Trophoblast cell (in vitro differentiated cells and primary cell): ENCODE data around the gene OR4A15. TPM values are rescaled to one million over a fixed set of nuclear protein-coding genes. Genes with fewer than 3 reads are reported as not detected.

ENCODE experiments used
- DNase-seq, 2 donors: peaks; one replicate each; pipeline ENCODE4 v3.0.0-alpha.2; 2016
- H2AFZ ChIP-seq: 2 replicates; pipeline ENCODE4 v1.6.1; 2013; ENCODE audit warnings: low read length, moderate library complexity, mild to moderate bottlenecking; ENCODE audit not compliant: insufficient read depth, poor library complexity
- H2AK5ac ChIP-seq: 2 replicates; pipeline ENCODE4 v1.6.1; 2013; ENCODE audit warnings: mild to moderate bottlenecking, low read length
- H2BK120ac ChIP-seq: 2 replicates; pipeline ENCODE4 v1.6.1; 2013; ENCODE audit warnings: low read length, mild to moderate bottlenecking, moderate library complexity; ENCODE audit not compliant: insufficient read depth, poor library complexity
- H2BK12ac ChIP-seq: 2 replicates; pipeline ENCODE4 v1.6.1; 2013; ENCODE audit warnings: mild to moderate bottlenecking, low read length, moderate library complexity
- H2BK5ac ChIP-seq: 2 replicates; pipeline ENCODE4 v1.6.1; 2013; ENCODE audit warnings: low read length, low read depth, moderate library complexity, mild to moderate bottlenecking; ENCODE audit not compliant: poor library complexity
- H3K14ac ChIP-seq: 2 replicates; pipeline ENCODE4 v1.6.1; 2013; ENCODE audit warnings: mild to moderate bottlenecking, low read length
- H3K18ac ChIP-seq: 2 replicates; pipeline ENCODE4 v1.6.1; 2013; ENCODE audit warnings: mild to moderate bottlenecking, low read length
- H3K23ac ChIP-seq: 2 replicates; pipeline ENCODE4 v1.6.1; 2013; ENCODE audit warnings: low read length
- H3K27ac ChIP-seq: 2 replicates; pipeline ENCODE4 v1.5.1; 2013; ENCODE audit warnings: low read depth, mild to moderate bottlenecking, inconsistent platforms, low read length, moderate library complexity
- H3K27me3 ChIP-seq: 2 replicates; pipeline ENCODE4 v1.6.1; 2013; ENCODE audit warnings: inconsistent platforms, mild to moderate bottlenecking, low read length, moderate library complexity; ENCODE audit not compliant: insufficient read depth
- H3K36me3 ChIP-seq, 2 experiments: 1 replicate in 1 of 2; 2 replicates in 1 of 2; pipeline ENCODE4 v1.6.1; 2013; ENCODE audit warnings: low read length in 2 of 2, mild to moderate bottlenecking in 2 of 2, moderate library complexity in 1 of 2; ENCODE audit not compliant: insufficient read depth in 2 of 2, control insufficient read depth in 1 of 2
- H3K4ac ChIP-seq: 2 replicates; pipeline ENCODE4 v1.6.1; 2013; ENCODE audit warnings: low read depth, mild to moderate bottlenecking, low read length, moderate library complexity
- H3K4me1 ChIP-seq, 2 experiments: 1 replicate in 1 of 2; 2 replicates in 1 of 2; pipeline ENCODE4 v1.6.1; 2013; ENCODE audit warnings: low read length in 2 of 2, mild to moderate bottlenecking in 2 of 2, moderate library complexity in 1 of 2; ENCODE audit not compliant: insufficient read depth in 2 of 2, control insufficient read depth in 1 of 2
- H3K4me2 ChIP-seq: 2 replicates; pipeline ENCODE4 v1.6.1; 2013; ENCODE audit warnings: inconsistent platforms, mild to moderate bottlenecking, low read length, moderate library complexity
- H3K4me3 ChIP-seq: 2 replicates; pipeline ENCODE4 v1.5.1; 2013; ENCODE audit warnings: mild to moderate bottlenecking, low read depth, low read length, inconsistent platforms
- H3K79me1 ChIP-seq: one replicate; pipeline ENCODE4 v1.6.1; 2013; ENCODE audit warnings: low read length
- H3K79me2 ChIP-seq: 2 replicates; pipeline ENCODE4 v1.6.1; 2013; ENCODE audit warnings: low read length, mild to moderate bottlenecking; ENCODE audit not compliant: control insufficient read depth, insufficient read depth, poor library complexity
- H3K9ac ChIP-seq: 2 replicates; pipeline ENCODE4 v1.6.1; 2013; ENCODE audit warnings: mild to moderate bottlenecking, low read length
- H3K9me3 ChIP-seq: 2 replicates; pipeline ENCODE4 v1.6.1; 2013; ENCODE audit warnings: low read depth, mild to moderate bottlenecking, control low read depth, inconsistent platforms, low read length; ENCODE audit not compliant: insufficient read depth
- H4K12ac ChIP-seq: 2 replicates; pipeline ENCODE4 v1.6.1; 2013; ENCODE audit warnings: low read depth, mild to moderate bottlenecking, low read length, moderate library complexity
- H4K8ac ChIP-seq: 2 replicates; pipeline ENCODE4 v1.6.1; 2013; ENCODE audit warnings: low read depth, mild to moderate bottlenecking, low read length, moderate library complexity
- H4K91ac ChIP-seq: one replicate; pipeline ENCODE4 v1.6.1; 2013; ENCODE audit warnings: low read depth, mild to moderate bottlenecking, low read length, moderate library complexity
- WGBS: extraction: QIAGEN DNeasy Blood & Tissue Kit; methylation state at CpG from one replicate; pipeline ENCODE4 v1.1.7; 2013; ENCODE audit warnings: missing lambda C conversion rate; ENCODE audit not compliant: insufficient read length, insufficient coverage; ENCODE audit errors: extremely low coverage; 5-methylcytosine and 5-hydroxymethylcytosine counted together
- polyA plus RNA-seq: library from polyadenylated mRNA; stranded (reverse); fragments of 200-250 nt; gene quantifications from 2 replicates; pipeline ENCODE4 v1.2.3, GENCODE V29; 2013

The OR4A15 gene
- polyA plus RNA-seq, result not detected in 2 replicates

DNA sequence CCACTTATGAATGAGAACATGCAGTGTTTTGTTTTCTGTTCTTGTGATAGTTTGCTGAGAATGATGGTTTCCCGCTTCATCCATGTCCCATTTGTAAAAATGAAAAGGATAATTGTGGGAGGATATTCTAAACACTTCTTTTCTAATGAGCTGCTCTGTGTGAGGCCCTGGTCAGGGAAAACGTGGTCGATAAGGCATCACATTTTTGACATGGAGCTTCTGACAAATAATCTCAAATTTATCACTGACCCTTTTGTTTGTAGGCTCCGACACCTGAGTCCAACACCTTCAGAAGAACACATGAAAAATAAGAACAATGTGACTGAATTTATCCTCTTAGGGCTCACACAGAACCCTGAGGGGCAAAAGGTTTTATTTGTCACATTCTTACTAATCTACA lies at the start of gene OR4A15:
OR4A15 (plus strand) TSS at position 301 of the 400 bp plus-strand sequence; CDS start at position 301, 0 bp downstream.
- WGBS, result no CpG with 5 or more reads among the region's 4 CpGs
- Histone ChIP-seq H3K9me3 (peaks cover 8% of the 10 kb centered on the region), H3K4me3 (no peak within 1 kb of the TSS), H3K4me2 (no peak within 1 kb of the TSS), H3K27ac (no peak within 1 kb of the TSS), H3K79me1 (no peaks in the 10 kb centered on the region), H3K36me3 (no peaks in the 10 kb centered on the region), H3K79me2 (no peaks in the 10 kb centered on the region), H3K23ac (no peak within 1 kb of the TSS), H3K14ac (no peak within 1 kb of the TSS), H3K4ac (no peak within 1 kb of the TSS), H4K91ac (no peak within 1 kb of the TSS), H4K8ac (no peak within 1 kb of the TSS), H3K27me3 (no peaks in the 10 kb centered on the region), H4K12ac (no peak within 1 kb of the TSS), H2BK12ac (no peak within 1 kb of the TSS), H2BK120ac (no peak within 1 kb of the TSS), H3K4me1 (no peaks in the 10 kb centered on the region), H2AFZ (no peak within 1 kb of the TSS), H3K9ac (no peak within 1 kb of the TSS), H2BK5ac (no peak within 1 kb of the TSS), H3K18ac (no peak within 1 kb of the TSS), H2AK5ac (no peak within 1 kb of the TSS)
- DNase-seq, result no peak

GRCh38 chr11:55324500-55324899 lies 43.3 kb upstream of the OR4A15 start:
- no peak overlapping the region for H3K14ac ChIP-seq
- WGBS, result no CpG with 5 or more reads among the region's 1 CpG

DNA sequence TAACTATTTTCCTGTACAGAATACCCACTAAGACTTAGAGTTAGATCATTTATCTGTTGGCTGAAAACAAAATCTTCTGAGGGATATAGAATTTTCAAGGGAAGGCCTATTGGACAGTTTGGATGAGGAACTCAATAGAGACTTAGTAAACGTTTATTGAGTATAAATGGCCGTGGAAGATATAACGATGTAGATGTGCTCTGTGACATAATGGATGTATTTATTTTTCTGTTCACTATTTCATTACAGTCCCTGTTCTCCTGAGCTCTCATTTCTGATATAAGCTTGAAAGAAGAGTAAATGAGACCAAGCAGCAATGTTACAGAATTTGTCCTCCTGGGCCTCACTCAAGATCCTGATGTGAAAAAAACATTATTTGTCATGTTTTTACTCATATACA lies 24.9 kb upstream of the OR4A15 start, which contains the start of gene OR4A16:
OR4A16 (plus strand) TSS at position 301 of the 400 bp plus-strand sequence; CDS start at position 301, 0 bp downstream.
- Histone ChIP-seq H3K4me1 (no peaks in the 10 kb centered on the region), H2BK12ac (no peak within 1 kb of the TSS), H4K91ac (no peak within 1 kb of the TSS), H2AFZ (no peak within 1 kb of the TSS), H3K4me3 (no peak within 1 kb of the TSS), H3K79me2 (no peaks in the 10 kb centered on the region), H2AK5ac (no peak within 1 kb of the TSS), H3K23ac (no peak within 1 kb of the TSS), H2BK5ac (no peak within 1 kb of the TSS), H3K9ac (no peak within 1 kb of the TSS), H4K8ac (no peak within 1 kb of the TSS), H3K18ac (no peak within 1 kb of the TSS), H3K27ac (no peak within 1 kb of the TSS), H3K4me2 (no peak within 1 kb of the TSS), H3K14ac (no peak within 1 kb of the TSS), H3K4ac (no peak within 1 kb of the TSS), H3K9me3 (peaks cover 8% of the 10 kb centered on the region), H4K12ac (no peak within 1 kb of the TSS), H3K27me3 (no peaks in the 10 kb centered on the region), H2BK120ac (no peak within 1 kb of the TSS), H3K79me1 (no peaks in the 10 kb centered on the region), H3K36me3 (no peaks in the 10 kb centered on the region)
- no peak for DNase-seq
- WGBS, result no CpG with 5 or more reads among the region's 3 CpGs

More at GRCh38 chr11:55324500-55324899, 43.3 kb upstream of the OR4A15 start:
- no peak overlapping the region for H4K91ac ChIP-seq
- no peaks in the 10 kb centered on the region for H3K9me3 ChIP-seq
- H3K4me2 ChIP-seq, result no peak overlapping the region
- no peak overlapping the region for H3K23ac ChIP-seq
- no peak overlapping the region for H3K4me3 ChIP-seq
- H3K9ac ChIP-seq, result no peak overlapping the region
- H3K4me1 ChIP-seq, result no peaks in the 10 kb centered on the region
- no peak overlapping the region for H2AFZ ChIP-seq
- H2BK5ac ChIP-seq, result no peak overlapping the region
- H3K79me2 ChIP-seq, result no peaks in the 10 kb centered on the region
- no peak overlapping the region for H4K12ac ChIP-seq
- H3K36me3 ChIP-seq, result no peaks in the 10 kb centered on the region
- H3K27me3 ChIP-seq, result no peaks in the 10 kb centered on the region
- no peak overlapping the region for H2BK12ac ChIP-seq
- H2AK5ac ChIP-seq, result no peak overlapping the region
- H3K79me1 ChIP-seq, result no peaks in the 10 kb centered on the region
- H2BK120ac ChIP-seq, result no peak overlapping the region
- no peak overlapping the region for H4K8ac ChIP-seq
- H3K27ac ChIP-seq, result no peak overlapping the region
- no peak overlapping the region for H3K4ac ChIP-seq
- no peak overlapping the region for H3K18ac ChIP-seq
- DNase-seq, result no peak

DNA sequence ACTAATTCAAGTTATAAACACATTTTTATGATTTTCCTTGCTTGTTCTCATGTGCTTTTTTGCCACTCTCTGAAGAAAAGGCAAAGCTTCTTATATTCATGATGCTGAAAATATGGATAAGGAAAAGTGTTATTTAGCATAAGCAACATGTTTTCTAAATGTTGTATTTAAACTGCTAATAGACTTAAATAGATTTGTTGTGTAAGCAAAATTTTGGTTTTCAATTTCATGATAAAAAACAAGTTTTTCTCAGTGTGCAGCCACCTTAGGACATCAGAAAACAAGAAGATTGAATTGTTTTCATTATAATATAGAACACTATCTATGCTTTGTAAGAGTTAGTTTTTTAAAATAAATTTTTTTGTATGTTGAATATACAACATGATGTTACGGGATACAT lies 22.5 kb upstream of the OR4A15 start:
- Histone ChIP-seq H3K9ac (no peak overlapping the region), H3K79me1 (no peaks in the 10 kb centered on the region), H3K23ac (no peak overlapping the region), H3K18ac (no peak overlapping the region), H4K91ac (no peak overlapping the region), H3K27ac (no peak overlapping the region), H2BK5ac (no peak overlapping the region), H2BK120ac (no peak overlapping the region), H4K8ac (no peak overlapping the region), H2AFZ (no peak overlapping the region), H3K9me3 (peaks cover 7% of the 10 kb centered on the region), H2BK12ac (no peak overlapping the region), H4K12ac (no peak overlapping the region), H3K79me2 (no peaks in the 10 kb centered on the region), H3K4me1 (no peaks in the 10 kb centered on the region), H3K4me3 (no peak overlapping the region), H3K27me3 (no peaks in the 10 kb centered on the region), H3K36me3 (no peaks in the 10 kb centered on the region), H3K14ac (no peak overlapping the region), H3K4ac (no peak overlapping the region), H3K4me2 (no peak overlapping the region), H2AK5ac (no peak overlapping the region)
- DNase-seq, result no peak
- no CpG with 5 or more reads among the region's 1 CpG for WGBS
